ENCODE data around the gene PTTG1. TPM values are rescaled to one million over a fixed set of nuclear protein-coding genes. Genes with fewer than 3 reads are reported as not detected.
A peak's percentile ranks its signal among the peaks of the same experiment; 100 is the strongest.

PTTG1 gene
- total and polyA plus RNA-seq, 9 of the 15 experiments (the other 6 are each of a cell fraction or from before 2014, with no cell fraction given), result 193 to 1,088 (median 349) TPM

DNA sequence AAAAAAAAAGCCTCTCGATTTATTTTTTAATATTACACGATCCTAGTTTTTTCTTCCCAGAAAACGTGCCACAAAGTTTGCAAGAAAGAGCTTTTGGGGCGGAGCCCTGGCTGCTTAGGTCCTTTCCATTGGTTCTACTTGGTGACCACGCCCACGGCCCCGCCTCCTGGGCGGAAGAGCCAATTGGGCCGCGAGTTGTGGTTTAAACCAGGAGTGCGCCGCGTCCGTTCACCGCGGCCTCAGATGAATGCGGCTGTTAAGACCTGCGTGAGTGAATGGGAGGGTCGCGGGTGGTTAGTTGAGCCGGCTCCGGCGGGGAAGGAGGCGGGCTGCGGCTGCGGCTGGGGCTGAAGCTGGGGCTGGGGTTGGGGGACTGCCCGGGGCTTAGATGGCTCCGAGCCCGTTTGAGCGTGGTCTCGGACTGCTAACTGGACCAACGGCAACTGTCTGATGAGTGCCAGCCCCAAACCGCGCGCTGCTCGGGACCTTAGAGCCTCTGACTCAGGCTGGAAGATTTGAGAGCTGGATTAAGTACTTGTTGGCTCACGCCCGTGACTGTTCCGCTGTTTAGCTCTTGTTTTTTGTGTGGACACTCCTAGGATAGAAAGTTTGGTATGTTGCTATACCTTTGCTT, at the start of gene PTTG1 (continued):
- TF ChIP-seq, protein P1, sequence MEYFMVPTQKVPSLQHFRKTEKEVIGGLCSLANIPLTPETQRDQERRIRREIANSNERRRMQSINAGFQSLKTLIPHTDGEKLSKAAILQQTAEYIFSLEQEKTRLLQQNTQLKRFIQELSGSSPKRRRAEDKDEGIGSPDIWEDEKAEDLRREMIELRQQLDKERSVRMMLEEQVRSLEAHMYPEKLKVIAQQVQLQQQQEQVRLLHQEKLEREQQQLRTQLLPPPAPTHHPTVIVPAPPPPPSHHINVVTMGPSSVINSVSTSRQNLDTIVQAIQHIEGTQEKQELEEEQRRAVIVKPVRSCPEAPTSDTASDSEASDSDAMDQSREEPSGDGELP (CRISPR knock-in tag; IDR thresholded peaks at IDR 0.05; ENCODE audit: borderline replicate concordance), result peak; percentile 82
- TF ChIP-seq, protein P2, sequence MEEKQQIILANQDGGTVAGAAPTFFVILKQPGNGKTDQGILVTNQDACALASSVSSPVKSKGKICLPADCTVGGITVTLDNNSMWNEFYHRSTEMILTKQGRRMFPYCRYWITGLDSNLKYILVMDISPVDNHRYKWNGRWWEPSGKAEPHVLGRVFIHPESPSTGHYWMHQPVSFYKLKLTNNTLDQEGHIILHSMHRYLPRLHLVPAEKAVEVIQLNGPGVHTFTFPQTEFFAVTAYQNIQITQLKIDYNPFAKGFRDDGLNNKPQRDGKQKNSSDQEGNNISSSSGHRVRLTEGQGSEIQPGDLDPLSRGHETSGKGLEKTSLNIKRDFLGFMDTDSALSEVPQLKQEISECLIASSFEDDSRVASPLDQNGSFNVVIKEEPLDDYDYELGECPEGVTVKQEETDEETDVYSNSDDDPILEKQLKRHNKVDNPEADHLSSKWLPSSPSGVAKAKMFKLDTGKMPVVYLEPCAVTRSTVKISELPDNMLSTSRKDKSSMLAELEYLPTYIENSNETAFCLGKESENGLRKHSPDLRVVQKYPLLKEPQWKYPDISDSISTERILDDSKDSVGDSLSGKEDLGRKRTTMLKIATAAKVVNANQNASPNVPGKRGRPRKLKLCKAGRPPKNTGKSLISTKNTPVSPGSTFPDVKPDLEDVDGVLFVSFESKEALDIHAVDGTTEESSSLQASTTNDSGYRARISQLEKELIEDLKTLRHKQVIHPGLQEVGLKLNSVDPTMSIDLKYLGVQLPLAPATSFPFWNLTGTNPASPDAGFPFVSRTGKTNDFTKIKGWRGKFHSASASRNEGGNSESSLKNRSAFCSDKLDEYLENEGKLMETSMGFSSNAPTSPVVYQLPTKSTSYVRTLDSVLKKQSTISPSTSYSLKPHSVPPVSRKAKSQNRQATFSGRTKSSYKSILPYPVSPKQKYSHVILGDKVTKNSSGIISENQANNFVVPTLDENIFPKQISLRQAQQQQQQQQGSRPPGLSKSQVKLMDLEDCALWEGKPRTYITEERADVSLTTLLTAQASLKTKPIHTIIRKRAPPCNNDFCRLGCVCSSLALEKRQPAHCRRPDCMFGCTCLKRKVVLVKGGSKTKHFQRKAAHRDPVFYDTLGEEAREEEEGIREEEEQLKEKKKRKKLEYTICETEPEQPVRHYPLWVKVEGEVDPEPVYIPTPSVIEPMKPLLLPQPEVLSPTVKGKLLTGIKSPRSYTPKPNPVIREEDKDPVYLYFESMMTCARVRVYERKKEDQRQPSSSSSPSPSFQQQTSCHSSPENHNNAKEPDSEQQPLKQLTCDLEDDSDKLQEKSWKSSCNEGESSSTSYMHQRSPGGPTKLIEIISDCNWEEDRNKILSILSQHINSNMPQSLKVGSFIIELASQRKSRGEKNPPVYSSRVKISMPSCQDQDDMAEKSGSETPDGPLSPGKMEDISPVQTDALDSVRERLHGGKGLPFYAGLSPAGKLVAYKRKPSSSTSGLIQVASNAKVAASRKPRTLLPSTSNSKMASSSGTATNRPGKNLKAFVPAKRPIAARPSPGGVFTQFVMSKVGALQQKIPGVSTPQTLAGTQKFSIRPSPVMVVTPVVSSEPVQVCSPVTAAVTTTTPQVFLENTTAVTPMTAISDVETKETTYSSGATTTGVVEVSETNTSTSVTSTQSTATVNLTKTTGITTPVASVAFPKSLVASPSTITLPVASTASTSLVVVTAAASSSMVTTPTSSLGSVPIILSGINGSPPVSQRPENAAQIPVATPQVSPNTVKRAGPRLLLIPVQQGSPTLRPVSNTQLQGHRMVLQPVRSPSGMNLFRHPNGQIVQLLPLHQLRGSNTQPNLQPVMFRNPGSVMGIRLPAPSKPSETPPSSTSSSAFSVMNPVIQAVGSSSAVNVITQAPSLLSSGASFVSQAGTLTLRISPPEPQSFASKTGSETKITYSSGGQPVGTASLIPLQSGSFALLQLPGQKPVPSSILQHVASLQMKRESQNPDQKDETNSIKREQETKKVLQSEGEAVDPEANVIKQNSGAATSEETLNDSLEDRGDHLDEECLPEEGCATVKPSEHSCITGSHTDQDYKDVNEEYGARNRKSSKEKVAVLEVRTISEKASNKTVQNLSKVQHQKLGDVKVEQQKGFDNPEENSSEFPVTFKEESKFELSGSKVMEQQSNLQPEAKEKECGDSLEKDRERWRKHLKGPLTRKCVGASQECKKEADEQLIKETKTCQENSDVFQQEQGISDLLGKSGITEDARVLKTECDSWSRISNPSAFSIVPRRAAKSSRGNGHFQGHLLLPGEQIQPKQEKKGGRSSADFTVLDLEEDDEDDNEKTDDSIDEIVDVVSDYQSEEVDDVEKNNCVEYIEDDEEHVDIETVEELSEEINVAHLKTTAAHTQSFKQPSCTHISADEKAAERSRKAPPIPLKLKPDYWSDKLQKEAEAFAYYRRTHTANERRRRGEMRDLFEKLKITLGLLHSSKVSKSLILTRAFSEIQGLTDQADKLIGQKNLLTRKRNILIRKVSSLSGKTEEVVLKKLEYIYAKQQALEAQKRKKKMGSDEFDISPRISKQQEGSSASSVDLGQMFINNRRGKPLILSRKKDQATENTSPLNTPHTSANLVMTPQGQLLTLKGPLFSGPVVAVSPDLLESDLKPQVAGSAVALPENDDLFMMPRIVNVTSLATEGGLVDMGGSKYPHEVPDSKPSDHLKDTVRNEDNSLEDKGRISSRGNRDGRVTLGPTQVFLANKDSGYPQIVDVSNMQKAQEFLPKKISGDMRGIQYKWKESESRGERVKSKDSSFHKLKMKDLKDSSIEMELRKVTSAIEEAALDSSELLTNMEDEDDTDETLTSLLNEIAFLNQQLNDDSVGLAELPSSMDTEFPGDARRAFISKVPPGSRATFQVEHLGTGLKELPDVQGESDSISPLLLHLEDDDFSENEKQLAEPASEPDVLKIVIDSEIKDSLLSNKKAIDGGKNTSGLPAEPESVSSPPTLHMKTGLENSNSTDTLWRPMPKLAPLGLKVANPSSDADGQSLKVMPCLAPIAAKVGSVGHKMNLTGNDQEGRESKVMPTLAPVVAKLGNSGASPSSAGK (IDR thresholded peaks at IDR 0.05), result peak; percentile 60; the same call in 1 of the 2 replicates
- TF ChIP-seq SNRNP70 (optimal IDR thresholded peaks at IDR 0.05; ENCODE audit: low read depth, low read length) (no peak), ZNF175 (CRISPR knock-in tag; IDR thresholded peaks at IDR 0.05; ENCODE audit: low read depth) (no peak), CXXC5 (CRISPR knock-in tag; IDR thresholded peaks at IDR 0.05) (peak; percentile 87), ADNP (tag; IDR thresholded peaks at IDR 0.05) (no peak), TARDBP (IDR thresholded peaks at IDR 0.05) (no peak), PHB (CRISPR knock-in tag; IDR thresholded peaks at IDR 0.05) (no peak)
- TF ChIP-seq, protein P3, sequence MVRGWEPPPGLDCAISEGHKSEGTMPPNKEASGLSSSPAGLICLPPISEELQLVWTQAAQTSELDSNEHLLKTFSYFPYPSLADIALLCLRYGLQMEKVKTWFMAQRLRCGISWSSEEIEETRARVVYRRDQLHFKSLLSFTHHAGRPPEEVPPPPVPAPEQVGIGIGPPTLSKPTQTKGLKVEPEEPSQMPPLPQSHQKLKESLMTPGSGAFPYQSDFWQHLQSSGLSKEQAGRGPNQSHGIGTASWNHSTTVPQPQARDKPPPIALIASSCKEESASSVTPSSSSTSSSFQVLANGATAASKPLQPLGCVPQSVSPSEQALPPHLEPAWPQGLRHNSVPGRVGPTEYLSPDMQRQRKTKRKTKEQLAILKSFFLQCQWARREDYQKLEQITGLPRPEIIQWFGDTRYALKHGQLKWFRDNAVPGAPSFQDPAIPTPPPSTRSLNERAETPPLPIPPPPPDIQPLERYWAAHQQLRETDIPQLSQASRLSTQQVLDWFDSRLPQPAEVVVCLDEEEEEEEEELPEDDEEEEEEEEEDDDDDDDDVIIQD (CRISPR knock-in tag; IDR thresholded peaks at IDR 0.05), result no peak
- TF ChIP-seq, protein P4, sequence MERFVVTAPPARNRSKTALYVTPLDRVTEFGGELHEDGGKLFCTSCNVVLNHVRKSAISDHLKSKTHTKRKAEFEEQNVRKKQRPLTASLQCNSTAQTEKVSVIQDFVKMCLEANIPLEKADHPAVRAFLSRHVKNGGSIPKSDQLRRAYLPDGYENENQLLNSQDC (CRISPR knock-in tag; IDR thresholded peaks at IDR 0.05), result no peak; the same call in 1 of the 2 replicates
- TF ChIP-seq, protein P5, sequence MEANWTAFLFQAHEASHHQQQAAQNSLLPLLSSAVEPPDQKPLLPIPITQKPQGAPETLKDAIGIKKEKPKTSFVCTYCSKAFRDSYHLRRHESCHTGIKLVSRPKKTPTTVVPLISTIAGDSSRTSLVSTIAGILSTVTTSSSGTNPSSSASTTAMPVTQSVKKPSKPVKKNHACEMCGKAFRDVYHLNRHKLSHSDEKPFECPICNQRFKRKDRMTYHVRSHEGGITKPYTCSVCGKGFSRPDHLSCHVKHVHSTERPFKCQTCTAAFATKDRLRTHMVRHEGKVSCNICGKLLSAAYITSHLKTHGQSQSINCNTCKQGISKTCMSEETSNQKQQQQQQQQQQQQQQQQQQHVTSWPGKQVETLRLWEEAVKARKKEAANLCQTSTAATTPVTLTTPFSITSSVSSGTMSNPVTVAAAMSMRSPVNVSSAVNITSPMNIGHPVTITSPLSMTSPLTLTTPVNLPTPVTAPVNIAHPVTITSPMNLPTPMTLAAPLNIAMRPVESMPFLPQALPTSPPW (CRISPR knock-in tag; IDR thresholded peaks at IDR 0.05), result 0 out of 2 replicates have a peak, but pooled peaks have one; percentile 22

All from K562 (cell line).